Stimulated activated CD8-positive, alpha-beta memory T cell treated with anti-CD3 and anti-CD28 coated beads, Interleukin-12 subunit alpha, Interleukin-12 subunit beta, amount 100 ng/mL, for 1 hour (primary cell): Measurements from ENCODE around the gene ZIC5.

ENCODE experiments used
- DNase-seq: peaks from one replicate; pipeline ENCODE4 v3.0.0-alpha.2; 2020; ENCODE audit warnings: low read depth

Gene ZIC5

DNA sequence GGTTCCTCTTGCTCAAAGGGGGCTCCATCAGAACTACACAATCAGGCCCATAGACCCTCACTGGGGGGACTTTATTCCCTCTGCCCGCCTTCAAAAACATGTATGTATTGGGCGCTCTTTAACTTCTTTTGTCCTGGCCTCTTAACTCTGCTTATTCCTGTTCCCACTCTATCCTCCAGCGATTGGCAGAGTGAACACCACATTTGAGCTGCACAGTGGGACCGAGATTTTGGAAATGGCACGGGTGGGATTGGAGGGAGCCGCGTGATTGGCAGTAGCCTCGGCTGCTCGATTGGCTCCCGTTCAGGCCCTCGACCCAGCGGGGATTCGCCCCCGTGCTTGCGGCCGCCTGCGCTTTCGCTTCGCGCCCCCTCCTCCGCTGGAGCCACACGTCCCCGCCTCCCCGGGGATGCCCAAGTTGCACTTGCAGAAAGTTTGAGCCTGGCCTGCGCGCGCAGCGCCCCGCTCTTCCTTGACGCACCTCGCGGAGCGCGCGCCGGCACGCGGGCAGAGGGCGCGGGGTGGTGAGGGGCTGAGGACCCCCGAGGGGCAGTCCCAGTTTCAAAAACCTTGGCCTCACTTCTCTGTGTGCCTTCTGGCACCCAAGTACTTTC is at the start of gene ZIC5:
ZIC5 (minus strand) TSS at position 192 of the 614 bp plus-strand sequence; CDS start at position 28, 164 bp downstream.
- DNase-seq, result no peak

DNA sequence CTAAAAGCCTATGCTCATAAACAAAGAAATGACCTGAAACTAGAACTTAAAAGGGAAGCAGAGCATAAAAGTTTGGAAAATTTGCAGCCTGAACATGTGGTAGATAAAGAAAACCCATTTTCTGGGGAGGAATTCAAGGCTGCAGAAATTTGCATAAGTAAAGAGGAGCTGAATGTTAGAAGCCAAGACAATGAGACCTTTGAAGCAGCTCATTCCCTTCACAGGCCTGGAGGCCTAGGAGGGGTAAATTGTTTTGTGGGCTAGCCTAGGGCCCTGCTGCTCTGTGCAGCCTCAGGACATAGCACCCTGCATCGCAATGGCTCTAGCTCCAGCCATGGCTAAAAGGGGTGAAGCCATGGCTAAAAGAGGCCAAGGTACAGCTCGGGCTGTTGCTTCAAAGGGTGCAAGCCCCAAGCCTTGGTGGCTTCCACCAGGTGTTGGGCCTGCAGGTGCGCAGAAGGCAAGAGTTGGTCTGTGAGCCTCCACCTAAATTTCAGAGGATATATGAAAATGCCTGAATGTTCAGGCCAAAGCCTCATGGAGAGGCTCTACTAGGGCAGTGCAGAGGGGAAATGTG is 48.3 kb upstream of the ZIC5 start:
- DNase-seq, result no peak

DNA sequence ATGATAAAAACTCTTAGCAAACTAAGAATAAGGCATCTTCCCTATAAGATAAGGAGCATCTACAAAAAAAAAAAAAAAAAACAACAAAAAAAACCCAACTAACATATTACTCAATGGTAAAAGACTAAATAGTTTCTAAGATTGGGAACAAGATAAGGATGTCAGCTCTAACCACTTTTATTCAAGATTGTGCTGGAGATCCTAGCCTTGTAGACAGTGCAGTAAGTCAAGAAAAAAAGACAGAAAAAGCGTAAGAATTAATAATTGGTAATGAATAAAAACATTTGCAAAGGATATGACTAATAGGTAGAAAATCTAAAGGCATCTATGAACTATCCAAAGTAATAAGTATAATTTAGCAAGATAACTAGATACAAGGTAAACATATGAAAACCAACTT is 43.1 kb upstream of the ZIC5 start:
- no peak for DNase-seq

DNA sequence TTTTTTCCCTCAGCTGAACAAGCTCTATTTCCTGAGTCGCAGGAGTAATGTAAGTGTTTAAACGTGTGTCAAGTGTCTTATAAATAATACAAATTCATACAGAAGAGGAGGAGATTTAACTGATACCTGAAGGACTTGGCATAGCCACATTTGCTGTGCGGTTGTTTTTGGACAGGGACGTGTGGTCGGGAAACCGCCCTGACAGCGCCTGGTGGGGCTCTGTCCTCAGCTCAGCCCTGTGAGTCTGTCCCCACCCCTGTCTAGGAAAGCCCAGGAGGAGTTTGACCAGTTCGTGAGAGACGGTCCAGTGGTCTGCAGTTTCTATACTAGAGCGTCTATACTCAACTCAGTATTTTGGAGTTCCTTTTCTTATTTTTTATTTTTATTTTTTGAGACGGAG is 26.7 kb upstream of the ZIC5 start:
- no peak for DNase-seq

DNA sequence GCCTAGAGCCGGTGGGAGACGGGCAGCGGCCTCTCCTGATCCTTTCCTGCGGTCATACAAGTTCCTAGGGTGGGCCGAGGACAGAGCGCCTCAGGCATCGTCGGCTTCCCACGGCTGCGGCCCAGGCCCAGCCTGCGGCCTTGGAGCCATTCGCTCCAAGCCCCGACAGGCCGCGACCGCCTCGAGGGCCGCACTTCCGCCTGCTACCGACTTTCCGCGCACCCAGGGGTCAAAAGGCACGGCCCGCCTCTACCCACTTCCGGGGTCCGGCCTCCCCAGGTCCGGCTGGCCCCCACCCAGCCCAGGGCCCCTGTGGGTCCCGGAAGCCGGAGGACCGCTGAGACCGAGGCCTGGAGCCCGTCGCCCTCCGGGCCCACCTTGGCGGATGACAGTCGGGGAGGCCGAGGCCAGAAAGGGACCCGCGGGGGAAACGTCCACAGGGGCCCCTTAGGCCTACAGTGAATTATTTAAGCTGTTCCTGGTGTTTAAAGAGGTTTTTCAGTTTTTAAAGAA is 26.2 kb upstream of the ZIC5 start:
- DNase-seq, result no peak

DNA sequence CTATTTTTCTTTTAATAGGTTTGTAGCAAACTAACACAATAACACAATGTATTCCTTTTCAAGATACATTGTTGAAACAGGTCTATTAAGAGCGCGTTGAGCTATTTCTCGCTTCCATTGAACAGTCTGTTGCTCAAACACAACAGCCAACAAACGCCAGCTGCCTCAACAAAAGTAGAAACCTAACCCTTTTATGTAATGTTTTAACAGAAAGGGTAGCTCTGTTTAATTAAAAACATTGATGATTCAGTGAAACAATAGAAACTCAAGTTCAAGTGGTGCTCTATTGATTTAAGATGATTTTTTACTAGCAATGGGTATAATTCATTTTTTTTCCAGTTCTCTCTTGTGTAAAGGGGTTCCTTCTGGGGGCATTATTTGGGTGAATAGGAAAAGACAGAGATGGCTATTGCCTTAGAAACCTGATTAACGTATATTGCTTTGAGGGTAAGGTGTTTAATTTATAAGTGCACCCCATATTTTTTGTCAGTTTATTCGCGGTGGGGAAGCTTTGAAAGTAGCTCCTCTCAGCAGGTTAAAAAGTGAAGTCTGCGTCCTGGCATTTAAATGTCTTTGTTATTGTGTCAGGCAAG is 24.9 kb upstream of the ZIC5 start:
- no peak for DNase-seq

DNA sequence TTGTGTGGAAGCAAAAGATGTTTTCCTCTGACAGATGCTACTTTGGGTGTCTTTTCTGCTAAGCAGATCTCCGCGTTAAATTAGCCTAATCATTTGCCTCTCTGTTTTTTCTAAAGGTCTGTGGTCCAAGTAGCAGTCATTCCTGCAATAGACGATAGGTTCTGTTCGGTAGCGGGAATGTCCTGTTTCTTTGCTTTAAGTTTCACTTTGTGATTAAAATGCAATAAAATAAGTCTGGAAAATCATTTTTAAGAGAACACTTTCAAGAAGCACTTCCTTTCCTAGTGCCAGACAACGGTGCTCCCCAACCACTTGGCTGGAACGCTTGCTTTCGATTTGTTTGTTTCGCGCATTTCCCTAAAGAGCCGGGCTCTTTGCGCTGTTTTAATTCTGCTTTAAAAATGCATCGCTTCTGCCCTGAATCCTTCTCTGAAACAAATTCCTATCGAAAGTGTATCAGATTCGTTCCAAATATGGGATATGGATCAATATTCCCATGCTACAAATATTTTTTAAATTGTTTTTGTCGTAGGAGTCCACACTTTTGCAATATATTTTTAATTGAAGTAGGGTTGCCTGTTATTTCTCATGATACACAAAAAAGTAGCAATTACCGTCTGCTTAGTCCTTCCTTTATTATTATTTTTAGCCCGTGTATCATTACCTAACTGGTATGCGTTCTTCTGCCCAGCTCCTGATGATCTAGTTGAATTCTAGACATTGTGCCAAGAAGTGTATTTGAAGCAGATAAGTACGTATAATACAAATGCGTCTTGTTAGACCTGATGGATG is 24.2 kb upstream of the ZIC5 start:
- DNase-seq, result no peak

DNA sequence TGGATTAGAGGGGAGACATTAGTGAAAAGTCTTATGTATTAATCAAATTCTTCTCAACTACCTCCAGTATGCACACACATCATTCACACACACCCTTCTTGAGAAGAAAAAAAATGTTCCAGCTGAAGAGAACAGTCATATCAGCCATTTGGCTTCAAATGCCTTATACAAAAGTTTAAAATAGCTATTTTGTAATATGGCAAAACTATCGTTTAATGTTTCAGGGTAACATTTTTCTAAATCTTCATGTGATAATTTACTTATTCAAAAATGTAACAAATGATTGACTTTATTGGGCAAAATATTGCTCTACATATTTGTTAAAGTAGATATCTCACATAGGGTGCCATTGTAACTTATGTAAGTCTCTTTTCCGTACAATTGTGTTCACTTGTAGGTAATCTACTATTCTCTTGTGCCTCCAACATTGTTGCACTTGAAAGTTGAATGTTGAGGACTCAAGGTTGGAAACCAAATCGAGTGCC is 23.6 kb upstream of the ZIC5 start:
- DNase-seq, result no peak

DNA sequence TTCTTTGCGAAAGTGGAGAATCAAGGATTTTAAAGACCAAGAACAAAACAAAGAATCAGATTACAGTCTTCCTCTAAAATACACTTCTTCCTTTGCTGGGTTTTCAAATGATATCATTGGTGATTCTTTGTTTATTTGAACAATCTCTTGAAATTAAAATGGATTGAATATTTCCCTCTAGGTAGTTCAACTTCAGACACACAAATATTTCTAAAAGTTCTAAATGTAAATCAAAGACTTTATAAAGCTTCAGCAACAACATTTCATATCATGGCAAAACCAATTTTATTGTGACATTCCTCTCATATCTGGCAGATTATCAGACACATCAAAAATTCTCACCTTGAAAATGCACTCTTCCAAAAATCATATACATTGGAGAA is 23.1 kb upstream of the ZIC5 start:
- no peak for DNase-seq

DNA sequence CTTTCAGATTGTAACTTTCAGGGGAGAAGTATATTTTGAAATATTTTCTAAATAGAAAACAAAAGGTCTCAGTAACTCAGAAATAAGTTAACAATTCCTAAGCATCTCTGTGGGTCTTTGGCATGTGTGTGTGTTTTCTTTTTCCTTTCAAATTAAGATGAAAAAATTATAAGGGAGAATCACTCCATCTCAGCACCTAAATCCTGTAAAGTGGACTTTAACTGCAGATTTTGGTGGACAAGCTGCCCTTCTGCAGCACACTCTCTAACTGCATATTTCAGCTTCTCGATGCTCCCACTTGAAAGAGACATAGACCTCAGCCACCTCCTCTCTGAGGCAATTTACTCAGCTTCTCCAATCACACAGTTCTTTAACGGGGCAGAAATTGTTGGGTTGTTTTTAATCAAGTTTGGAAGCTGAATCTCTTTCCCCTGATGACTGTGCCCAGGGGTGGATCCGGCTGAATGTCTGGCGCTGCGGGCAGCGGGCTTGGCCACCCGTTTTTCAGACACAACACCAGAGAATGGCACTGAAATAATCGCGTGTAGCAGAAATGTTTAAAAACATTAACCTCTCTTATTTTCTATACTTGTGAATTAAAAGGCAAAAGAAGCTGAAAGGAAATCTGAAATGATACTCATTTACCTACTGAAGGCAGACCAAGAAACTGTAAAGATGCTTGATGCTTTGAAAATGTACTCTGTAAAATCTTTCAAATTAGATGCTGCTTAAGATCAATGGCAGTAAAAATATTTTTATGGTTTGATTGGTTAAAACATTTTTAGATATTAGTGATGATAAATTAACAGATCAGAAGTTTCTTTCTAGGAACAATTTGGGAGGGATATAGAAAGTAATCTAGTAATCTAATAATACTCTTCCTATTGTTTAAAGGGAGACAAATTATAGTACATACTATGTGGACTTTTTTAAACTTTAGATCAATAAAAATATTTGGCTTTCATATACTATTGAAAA is 22.4 kb upstream of the ZIC5 start:
- DNase-seq, result no peak

DNA sequence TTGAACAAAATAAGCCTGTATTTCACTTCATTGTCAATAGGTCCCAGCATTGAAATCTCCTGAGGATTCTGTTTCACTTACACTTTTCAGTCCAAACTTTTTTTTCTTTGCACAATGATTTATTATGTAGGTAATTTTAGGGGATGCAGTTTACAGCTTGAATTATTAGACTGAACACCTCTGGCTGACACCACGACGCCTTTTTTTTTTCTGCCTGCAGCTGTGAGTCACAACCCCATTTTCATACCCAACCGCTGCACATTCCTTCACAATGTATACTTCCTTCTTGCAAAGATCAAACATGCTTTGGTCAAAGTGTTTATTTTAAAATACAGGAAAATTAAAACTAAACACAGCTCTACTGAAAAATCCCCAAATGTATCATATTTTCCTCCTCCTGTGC is 21.4 kb upstream of the ZIC5 start:
- no peak for DNase-seq

DNA sequence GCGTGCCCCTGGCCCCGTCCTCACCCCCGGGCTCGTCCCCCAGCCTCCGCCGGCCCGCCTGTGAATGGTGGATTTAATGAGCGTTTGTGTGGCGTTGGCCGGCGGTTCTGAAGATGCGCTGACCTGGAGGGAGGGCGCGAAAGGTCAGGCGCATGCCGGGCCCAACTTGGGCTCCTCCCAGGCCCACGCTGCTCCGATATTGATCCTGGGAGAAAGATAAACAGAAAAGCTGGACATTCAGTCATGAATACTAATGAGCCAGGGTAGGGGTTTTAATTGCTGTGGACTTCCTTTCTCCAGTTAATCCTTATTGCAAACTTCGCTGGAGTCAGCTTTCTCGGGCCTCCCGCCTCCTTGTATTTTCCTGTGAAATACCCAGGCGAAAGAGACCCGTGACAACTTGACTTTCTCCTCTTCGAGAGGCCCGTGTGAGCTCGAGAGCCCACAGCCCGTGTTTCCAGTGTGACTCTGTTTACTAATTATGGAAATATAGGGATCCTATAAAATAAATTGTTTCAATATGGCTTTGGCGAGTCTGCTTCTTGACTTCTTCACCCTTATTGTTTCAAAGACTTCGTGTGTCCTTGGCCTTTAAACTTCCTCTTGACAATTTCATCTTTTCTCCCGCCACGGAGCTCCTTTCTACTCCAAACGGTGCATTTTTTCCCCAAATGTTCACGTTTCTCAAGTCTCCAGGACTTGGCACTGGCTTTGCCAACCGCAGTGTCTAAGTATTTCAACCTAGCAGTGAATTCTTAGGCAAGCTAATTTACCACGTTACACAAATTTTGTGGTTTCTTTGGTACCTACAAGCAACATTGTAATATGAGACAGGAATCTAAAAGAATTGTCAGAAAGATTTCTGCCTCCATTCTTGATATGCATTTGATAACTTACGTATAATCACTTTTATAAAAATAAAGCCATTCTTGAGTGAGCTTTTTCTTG is 20.5 kb upstream of the ZIC5 start:
- no peak for DNase-seq

DNA sequence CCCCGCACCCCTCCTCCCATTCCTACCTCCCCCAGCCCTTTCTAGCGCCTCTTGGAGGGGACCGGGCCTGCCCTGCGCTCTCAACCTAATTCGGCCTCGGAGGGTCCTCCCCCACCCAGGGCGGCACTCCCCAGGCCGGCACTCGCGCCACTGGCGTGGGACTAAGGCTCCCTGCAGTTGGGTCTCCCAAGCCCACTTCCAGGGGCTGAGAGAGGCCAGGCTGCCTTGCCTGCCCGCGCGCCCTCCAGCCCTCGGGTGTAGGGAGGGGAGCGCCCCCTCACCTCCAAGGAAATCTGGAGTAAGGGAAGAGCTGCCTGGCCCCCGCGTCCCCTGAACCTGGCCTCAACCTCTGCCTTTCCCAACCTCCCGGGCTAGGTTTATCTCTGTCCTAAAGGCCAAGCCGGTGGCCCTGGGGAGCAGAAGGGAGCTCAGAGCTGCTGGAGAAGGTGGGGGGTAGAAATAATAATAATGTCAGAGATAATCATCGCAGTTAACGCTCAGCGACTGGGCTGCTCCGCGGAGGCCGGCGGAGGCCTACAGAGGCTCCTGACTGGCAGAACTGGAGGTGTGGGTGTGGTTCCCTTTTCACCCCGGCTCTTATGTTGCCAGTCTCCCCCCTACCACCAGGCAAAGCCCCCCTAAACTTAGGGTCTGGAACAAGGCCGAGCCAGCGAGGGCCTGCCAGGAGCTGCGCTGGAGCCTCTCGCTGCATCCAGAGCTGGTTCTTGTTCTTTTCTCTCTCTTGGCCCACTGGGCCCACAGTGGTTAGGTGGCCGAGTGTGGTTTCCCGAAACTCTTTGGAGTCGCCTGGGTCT is 19.7 kb upstream of the ZIC5 start:
- DNase-seq, result no peak

DNA sequence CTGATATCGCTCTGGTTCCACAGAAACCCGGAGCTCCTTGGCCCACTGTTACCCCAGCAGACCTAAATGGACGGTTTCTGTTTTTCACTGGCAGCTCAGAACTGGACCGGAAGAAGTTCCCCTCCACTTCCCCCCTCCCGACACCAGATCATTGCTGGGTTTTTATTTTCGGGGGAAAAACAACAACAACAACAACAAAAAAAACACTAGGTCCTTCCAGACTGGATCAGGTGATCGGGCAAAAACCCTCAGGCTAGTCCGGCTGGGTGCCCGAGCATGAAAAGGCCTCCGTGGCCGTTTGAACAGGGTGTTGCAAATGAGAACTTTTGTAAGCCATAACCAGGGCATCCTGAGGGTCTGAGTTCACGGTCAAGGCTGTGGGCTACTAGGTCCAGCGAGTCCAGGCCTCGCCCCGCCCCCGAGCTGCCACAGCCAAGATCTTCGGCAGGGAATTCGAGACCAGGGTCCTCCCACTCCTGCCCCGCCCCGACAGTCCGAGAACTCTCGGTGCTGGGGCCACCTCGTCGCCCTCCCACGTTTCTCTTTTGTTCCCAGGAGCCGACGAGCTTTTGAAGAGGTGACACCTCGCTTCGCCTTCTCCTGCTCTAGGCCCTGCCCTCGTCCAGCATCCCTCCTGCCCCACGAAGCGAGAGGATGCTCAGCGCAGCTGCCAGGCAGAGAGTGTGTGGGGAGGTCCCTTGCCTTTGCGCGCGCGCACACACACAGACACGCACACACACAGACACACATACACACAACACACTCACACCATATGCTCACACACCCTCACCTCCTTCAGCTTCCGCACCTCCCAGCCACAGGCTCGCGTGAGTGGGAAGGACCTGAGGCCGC is 18.8 kb upstream of the ZIC5 start:
- no peak for DNase-seq

DNA sequence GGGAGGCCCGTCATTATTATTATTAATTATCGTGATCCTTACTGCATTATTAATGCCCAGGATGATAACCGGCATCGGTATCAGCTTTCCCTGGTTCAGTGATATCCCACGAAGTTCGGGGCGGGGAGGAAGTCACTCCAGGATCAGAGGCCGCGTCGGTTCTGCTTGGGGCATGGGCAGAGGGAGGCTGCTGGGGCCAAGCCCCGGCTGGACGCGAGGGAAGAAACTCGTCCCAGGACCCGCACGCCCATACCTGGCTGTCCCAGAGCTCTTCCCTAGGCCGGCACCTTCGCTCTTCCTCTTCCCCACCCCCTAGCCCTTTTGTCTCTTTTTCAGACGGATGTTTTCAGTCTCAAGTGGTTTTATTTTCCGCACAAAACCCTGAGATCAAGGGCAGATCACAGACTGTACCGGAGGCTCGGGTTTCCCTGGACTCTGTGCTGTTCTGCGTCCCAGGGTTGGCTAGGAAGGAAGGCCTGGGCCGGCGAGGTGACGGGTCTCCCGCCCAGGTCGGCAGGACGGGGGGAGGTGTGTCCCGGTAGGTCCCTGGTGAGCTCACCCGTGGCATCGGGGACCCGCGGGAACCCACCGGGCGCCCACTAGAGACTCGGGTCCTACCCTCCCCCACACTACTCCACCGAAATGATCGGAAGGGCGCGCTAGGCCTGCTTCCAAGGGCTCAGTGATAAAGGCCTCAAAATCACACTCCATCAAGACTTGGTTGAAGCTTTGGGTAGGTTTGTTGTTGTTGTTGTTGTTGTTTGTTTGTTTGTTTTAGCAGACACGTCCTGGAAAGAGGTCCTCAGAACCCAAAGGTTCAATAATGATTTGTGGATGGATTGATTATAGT is 17.9 kb upstream of the ZIC5 start:
- no peak for DNase-seq

DNA sequence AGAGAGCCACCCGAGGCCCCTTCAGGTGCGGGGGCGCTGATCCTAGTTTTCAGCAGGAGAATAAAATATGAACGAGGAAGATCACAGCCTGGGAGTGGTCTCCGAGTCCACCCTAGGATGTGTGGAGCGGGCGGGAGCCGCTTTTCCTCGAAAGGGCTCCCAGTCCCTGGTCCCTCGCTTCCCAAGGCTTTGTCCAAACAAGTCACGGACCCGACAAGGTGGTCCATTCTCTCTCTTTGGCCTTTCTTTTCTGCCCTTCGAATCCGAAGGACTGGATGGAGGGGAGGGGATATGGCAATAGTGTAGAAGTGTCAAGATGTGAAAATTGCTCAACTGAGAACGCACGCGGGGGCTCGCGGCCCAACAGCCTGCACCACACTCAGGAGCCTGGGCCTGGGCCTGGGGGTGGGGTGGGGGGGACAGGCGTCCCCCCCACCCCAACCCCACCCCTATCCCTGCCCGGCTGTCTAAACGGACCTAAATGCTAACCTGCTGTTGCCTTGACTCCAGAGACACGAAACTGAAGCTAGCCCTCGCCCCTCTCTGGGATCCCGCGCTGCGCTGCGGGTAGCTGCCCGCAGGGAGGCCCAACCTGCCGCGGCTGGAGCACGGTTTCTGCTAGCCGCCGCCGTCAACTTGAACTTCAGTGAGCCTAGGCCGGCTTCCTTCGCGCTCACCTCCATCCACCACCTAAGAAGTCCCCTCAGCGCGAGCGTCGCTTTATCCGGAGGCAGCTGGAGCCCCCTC is 17.1 kb upstream of the ZIC5 start:
- no peak for DNase-seq
